ENCODE measurements around the gene ZCCHC13.

DNA sequence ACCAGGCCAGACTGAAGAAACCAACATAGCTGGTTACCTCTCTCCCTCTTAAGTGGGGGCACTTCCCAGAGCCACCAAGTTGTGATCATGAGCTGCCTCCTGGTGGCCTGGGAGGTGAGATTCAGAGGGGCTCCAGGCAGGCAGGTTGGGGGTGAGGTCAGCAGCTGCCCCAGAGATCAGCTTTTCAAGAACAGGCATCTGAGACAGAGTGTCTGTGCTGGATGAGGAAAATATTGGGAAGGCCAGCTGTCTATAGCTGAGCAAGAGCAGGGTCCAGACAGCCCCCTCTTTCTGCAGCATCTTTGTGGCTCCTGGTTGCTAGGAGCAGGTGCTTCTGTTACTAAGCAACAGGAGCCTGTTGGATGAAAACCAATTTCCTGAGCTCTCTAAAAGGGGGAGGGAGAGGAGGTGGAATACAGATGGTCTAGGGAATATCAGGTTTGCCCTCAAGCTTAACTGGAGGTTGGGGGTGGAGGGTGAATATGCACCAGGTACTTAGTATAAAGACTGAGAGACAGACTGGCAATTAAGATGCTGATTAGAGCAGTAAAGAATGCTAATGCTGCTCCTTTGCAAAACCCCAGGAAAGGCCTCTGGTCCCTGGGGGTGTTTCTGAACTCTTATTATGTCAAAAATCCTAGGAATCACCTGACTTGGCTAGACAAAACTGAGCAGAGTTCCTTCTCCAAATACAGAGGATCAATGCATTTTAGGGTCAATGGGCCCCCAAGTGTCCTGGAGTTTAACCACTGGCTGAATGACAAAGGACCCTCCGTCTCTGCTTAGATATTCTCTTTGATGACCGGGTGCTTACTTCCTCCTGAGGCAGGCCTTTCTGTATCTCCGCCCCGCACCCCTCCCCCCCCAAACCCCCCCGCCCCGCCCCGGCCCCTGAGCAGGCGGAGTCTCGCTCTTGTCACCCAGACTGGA, 21.4 kb downstream of the ZCCHC13 start:
- TF ChIP-seq, protein P1, sequence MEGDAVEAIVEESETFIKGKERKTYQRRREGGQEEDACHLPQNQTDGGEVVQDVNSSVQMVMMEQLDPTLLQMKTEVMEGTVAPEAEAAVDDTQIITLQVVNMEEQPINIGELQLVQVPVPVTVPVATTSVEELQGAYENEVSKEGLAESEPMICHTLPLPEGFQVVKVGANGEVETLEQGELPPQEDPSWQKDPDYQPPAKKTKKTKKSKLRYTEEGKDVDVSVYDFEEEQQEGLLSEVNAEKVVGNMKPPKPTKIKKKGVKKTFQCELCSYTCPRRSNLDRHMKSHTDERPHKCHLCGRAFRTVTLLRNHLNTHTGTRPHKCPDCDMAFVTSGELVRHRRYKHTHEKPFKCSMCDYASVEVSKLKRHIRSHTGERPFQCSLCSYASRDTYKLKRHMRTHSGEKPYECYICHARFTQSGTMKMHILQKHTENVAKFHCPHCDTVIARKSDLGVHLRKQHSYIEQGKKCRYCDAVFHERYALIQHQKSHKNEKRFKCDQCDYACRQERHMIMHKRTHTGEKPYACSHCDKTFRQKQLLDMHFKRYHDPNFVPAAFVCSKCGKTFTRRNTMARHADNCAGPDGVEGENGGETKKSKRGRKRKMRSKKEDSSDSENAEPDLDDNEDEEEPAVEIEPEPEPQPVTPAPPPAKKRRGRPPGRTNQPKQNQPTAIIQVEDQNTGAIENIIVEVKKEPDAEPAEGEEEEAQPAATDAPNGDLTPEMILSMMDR (IDR thresholded peaks at IDR 0.05) = no peak
- no peak for TF ChIP-seq POLR2A (IDR thresholded peaks at IDR 0.05)
- no peak for TF ChIP-seq EP300 (IDR thresholded peaks at IDR 0.05)
- TF ChIP-seq POLR2AphosphoS5 (IDR thresholded peaks at IDR 0.05) = no peak
